Osteoblast (primary cell): Measurements from ENCODE around the gene ATAD3A. TPM values are rescaled to one million over a fixed set of nuclear protein-coding genes. Genes with fewer than 3 reads are reported as not detected.
"Not testable (repeated sequence)": the region's sequence is repeated elsewhere in the genome, so short reads cannot be mapped to it uniquely, and the experiment has no call there.

Source experiments
- DNase-seq: peaks from one replicate; pipeline ENCODE4 v3.0.0; 2011; ENCODE audit warnings: low spot score, mixed read lengths; ENCODE audit not compliant: insufficient read length; ENCODE audit errors: missing footprints
- H2AFZ ChIP-seq: 2 replicates; pipeline ENCODE4 v1.6.0; 2011; ENCODE audit warnings: mild to moderate bottlenecking, low read length
- H3K27ac ChIP-seq: 2 replicates; pipeline ENCODE4 v1.5.1; 2011; ENCODE audit warnings: mild to moderate bottlenecking, low read depth, low read length, moderate library complexity
- H3K27me3 ChIP-seq: 2 replicates; pipeline ENCODE4 v1.6.0; 2012; ENCODE audit warnings: mild to moderate bottlenecking, control low read depth, inconsistent platforms, low read length, moderate library complexity; ENCODE audit not compliant: insufficient read depth
- H3K36me3 ChIP-seq: 2 replicates; pipeline ENCODE4 v1.5.1; 2011; ENCODE audit warnings: mild to moderate bottlenecking, low read length, control low read depth, moderate library complexity; ENCODE audit not compliant: insufficient read depth
- H3K4me1 ChIP-seq: 2 replicates; pipeline ENCODE4 v1.5.1; 2011; ENCODE audit warnings: mild to moderate bottlenecking, low read length, control low read depth, moderate library complexity; ENCODE audit not compliant: insufficient read depth
- H3K4me2 ChIP-seq: 2 replicates; pipeline ENCODE4 v1.6.0; 2011; ENCODE audit warnings: mild to moderate bottlenecking, low read length; ENCODE audit not compliant: insufficient read depth
- H3K4me3 ChIP-seq: fragments of 200-600 bp; sonication (generic); 3 replicates; pipeline ENCODE4 v1.5.1; 2012; ENCODE audit warnings: mild to moderate bottlenecking, low read length, inconsistent platforms; ENCODE audit not compliant: insufficient read depth
- H3K79me2 ChIP-seq: 2 replicates; pipeline ENCODE4 v1.6.0; 2012; ENCODE audit warnings: mild to moderate bottlenecking, low read length, control low read depth, inconsistent platforms; ENCODE audit not compliant: insufficient read depth
- H3K9me3 ChIP-seq: 2 replicates; pipeline ENCODE4 v1.5.1; 2011; ENCODE audit warnings: low read depth, low read length, control low read depth
- H4K20me1 ChIP-seq: 2 replicates; pipeline ENCODE4 v1.6.0; 2012; ENCODE audit warnings: mild to moderate bottlenecking, low read length, control low read depth; ENCODE audit not compliant: insufficient read depth
- total RNA-seq: library from RNA; depleted of rRNA; stranded (reverse); fragments of >200 nt; gene quantifications from 2 replicates; pipeline ENCODE4 v1.2.3, GENCODE V29; 2012
- TF ChIP-seq, protein P1 (sequence below): IDR thresholded peaks from 2 replicates; pipeline ENCODE4 v1.5.1; 2011; ENCODE audit warnings: mild to moderate bottlenecking, low read depth, low read length, moderate library complexity; ENCODE audit errors: extremely low read depth

ATAD3A gene
- total RNA-seq, 1 donor, result 19.9 TPM

- Histone ChIP-seq H3K9me3 (peaks cover 2% of the 10 kb centered on the region), H3K4me2 (no peak overlapping the region), H4K20me1 (no peaks in the 10 kb centered on the region), H3K4me1 (no peaks in the 10 kb centered on the region), H3K27me3 (no peaks in the 10 kb centered on the region), H3K27ac (no peak overlapping the region), H3K4me3 (no peak overlapping the region), H3K79me2 (peaks cover 3% of the 10 kb centered on the region), H3K36me3 (peaks cover 52% of the 10 kb centered on the region), H2AFZ (no peak overlapping the region)
- DNase-seq, result peak; percentile 44
- TF ChIP-seq, protein P1, sequence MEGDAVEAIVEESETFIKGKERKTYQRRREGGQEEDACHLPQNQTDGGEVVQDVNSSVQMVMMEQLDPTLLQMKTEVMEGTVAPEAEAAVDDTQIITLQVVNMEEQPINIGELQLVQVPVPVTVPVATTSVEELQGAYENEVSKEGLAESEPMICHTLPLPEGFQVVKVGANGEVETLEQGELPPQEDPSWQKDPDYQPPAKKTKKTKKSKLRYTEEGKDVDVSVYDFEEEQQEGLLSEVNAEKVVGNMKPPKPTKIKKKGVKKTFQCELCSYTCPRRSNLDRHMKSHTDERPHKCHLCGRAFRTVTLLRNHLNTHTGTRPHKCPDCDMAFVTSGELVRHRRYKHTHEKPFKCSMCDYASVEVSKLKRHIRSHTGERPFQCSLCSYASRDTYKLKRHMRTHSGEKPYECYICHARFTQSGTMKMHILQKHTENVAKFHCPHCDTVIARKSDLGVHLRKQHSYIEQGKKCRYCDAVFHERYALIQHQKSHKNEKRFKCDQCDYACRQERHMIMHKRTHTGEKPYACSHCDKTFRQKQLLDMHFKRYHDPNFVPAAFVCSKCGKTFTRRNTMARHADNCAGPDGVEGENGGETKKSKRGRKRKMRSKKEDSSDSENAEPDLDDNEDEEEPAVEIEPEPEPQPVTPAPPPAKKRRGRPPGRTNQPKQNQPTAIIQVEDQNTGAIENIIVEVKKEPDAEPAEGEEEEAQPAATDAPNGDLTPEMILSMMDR, result no peak
Observed at GRCh38 chr1:1489861-1490260, 22.1 kb upstream of the ATAD3A start.

GRCh38 chr1:1490633-1491230 lies 21.2 kb upstream of the ATAD3A start:
- Histone ChIP-seq H3K9me3 (peaks cover 2% of the 10 kb centered on the region), H3K4me3 (no peak overlapping the region), H3K4me1 (no peaks in the 10 kb centered on the region), H3K4me2 (no peak overlapping the region), H3K27ac (no peak overlapping the region), H2AFZ (no peak overlapping the region), H4K20me1 (no peaks in the 10 kb centered on the region), H3K79me2 (peaks cover 3% of the 10 kb centered on the region), H3K36me3 (peaks cover 52% of the 10 kb centered on the region), H3K27me3 (no peaks in the 10 kb centered on the region)
- peak; percentile 84 for DNase-seq
- TF ChIP-seq, protein P1, result no peak

GRCh38 chr1:1491601-1492000 lies 20.4 kb upstream of the ATAD3A start:
- no peaks in the 10 kb centered on the region for H3K27me3 ChIP-seq
- peaks cover 3% of the 10 kb centered on the region for H3K79me2 ChIP-seq
- H4K20me1 ChIP-seq, result no peaks in the 10 kb centered on the region
- TF ChIP-seq, protein P1, result no peak
- no peak overlapping the region for H3K4me2 ChIP-seq
- peaks cover 48% of the 10 kb centered on the region for H3K36me3 ChIP-seq
- H3K4me3 ChIP-seq, result no peak overlapping the region
- H3K27ac ChIP-seq, result no peak overlapping the region
- DNase-seq, result no peak
- H2AFZ ChIP-seq, result no peak overlapping the region
- no peaks in the 10 kb centered on the region for H3K4me1 ChIP-seq
- peaks cover 2% of the 10 kb centered on the region for H3K9me3 ChIP-seq

DNA sequence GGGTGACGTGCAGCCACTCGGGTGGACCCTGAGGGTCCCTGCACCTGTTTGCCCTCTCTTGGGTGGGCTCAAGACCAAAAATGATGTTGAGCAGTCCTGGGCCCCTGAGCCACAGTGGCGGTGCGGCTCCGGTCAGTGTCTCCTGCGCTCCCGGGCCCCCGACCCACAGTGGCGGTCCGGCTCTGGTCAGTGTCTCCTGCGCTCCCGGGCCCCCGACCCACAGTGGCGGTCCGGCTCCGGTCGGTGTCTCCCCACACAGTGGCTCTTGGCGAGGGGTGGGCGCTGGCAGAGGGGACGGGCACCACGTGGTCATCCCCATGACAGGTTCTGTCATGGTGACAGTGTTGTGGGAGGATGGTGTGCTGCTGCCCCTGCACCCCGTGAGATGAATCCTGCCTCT lies 17.7 kb upstream of the ATAD3A start:
- peak; percentile 26 for DNase-seq
- not testable (repeated sequence) for H2AFZ ChIP-seq, H3K4me2 ChIP-seq, H3K9me3 ChIP-seq, H4K20me1 ChIP-seq, H3K79me2 ChIP-seq, H3K27me3 ChIP-seq, H3K27ac ChIP-seq, H3K4me3 ChIP-seq, H3K4me1 ChIP-seq
- H3K36me3 ChIP-seq, result peaks cover 39% of the 10 kb centered on the region

DNA sequence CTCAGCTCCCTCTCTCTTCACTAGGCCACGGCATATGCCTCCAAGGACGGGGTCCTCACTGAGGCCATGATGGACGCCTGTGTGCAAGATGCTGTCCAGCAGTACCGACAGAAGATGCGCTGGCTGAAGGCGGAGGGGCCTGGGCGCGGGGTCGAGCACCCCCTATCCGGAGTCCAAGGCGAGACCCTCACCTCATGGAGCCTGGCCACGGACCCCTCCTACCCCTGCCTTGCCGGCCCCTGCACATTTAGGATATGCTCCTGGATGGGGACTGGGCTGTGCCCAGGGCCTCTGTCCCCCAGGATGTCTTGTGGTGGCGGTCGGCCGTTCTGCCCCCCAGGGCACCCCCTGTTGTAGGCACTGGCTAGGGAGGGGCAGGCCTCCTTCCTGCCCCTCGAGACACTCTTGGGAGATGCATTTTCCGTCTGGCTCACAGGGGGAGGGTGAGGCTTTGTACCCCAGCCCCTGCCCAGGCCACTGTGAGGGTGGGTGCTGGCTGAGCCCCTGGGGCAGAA lies 16.4 kb upstream of the ATAD3A start:
- not testable (repeated sequence) for H3K79me2 ChIP-seq, H3K4me2 ChIP-seq, H4K20me1 ChIP-seq, H3K4me3 ChIP-seq, H3K9me3 ChIP-seq, H3K4me1 ChIP-seq, H3K27ac ChIP-seq, H3K27me3 ChIP-seq, H2AFZ ChIP-seq
- peaks cover 29% of the 10 kb centered on the region for H3K36me3 ChIP-seq
- peak; percentile 69 for DNase-seq
